HG02642 (cell line): Measurements from ENCODE around the gene LRRC74A.

Source experiments
- ATAC-seq: cut with Tn5 transposase; IDR thresholded peaks from one replicate; pipeline ENCODE4 v1.9.1; 2021; ENCODE audit warnings: mild to moderate bottlenecking; ENCODE audit not compliant: unreplicated experiment, poor library complexity

Gene LRRC74A

DNA sequence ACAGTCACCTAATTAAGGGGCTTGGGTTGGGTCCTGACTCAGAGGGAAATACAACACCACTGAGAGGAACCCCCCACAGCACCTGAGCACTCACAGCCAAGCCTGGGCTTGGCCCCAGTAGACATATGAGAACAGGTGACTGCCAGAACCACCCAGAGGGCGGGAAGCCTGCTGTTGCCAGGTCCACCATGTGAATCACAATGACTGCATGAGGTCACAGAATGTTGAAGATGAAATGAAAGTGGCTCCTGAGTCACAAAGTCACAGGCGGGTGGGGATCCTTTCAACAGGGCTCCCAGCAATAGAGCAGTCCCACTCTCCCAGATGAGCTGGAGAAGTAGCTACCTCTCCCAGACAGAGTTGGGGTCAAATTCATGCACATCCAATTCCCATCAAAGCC is at the start of gene LRRC74A:
TSS of gene LRRC74A (plus strand) at position 287 of the 400 bp plus-strand sequence. CDS start 290 bp downstream, outside the sequence.
- no peak for ATAC-seq

DNA sequence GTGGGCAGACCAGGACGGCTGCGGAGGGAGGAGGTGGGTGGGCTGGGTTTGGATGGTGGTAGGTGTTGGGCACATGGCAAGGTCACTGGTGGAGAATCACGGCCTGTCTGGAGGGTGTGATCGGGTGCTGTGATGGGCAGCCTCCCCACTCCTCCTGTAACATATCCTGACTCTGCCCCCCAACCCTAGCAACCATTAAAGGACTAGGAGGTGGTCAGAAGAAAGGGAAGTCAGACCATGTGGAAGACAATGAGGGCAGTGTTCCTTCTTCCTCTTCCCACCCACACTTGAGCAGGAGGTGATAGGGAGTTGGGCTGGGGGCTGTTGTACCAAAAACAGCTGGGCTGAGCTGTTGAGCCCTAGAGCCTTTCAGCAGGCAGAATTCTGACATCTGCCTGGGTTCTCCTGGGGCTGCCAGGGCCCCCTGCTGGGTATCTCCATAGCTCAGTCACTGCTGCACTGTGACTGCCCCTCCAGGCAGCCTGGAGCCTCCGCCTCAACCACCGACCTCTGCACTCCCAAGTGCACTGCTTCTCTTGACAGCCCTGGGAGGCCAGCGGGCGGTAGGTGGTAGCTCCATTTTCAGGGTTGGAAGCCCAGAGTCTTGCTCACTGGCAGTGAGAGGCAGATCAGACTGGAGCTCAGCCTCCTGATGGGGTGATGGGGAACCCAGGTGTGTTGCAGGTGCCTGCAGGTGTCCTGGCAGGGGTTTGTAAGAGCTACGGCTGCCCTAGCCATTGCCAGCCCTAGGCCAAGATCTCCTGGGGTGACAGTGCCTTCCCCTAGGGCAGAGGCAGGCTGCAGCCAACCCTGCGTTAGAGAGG is 49.6 kb upstream of the LRRC74A start:
- no peak for ATAC-seq

GRCh38 chr14:76777721-76778120 is 48.5 kb upstream of the LRRC74A start:
- ATAC-seq = no peak

DNA sequence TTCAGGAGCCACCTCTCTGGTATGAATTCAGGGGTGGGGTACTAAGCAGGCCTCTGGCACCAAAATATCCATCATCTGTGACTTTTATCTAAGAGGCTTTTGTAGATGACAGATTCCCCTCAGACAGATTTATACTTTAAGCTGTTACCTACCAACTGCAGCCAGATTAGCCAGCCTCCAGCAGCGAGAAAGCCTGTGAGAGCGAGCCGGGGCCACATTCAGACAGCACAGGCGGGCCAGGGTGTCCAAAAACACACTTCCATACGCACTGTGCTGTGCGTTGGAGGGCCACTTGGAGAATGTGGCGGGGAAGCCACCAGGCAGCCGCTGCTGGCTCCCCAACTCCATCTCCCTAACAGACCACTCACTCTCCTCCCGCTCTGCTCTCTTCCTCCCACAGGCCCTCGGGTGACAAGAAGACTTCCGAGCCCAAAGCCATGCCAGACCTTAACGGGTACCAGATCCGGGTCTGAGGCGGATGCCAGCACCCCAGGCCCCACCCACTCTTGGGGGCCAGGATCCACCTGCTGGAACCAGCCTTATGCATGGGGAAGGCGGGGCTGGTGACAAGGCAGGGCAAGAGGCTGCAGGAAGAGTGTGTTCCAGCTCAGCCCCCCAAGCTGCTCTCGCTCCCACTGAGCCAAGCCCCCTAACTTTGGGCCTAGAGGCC is 47.5 kb upstream of the LRRC74A start:
- ATAC-seq = no peak

- ATAC-seq = no peak
These were observed 46.8 kb upstream of the LRRC74A start for GRCh38 chr14:76779221-76780057.

DNA sequence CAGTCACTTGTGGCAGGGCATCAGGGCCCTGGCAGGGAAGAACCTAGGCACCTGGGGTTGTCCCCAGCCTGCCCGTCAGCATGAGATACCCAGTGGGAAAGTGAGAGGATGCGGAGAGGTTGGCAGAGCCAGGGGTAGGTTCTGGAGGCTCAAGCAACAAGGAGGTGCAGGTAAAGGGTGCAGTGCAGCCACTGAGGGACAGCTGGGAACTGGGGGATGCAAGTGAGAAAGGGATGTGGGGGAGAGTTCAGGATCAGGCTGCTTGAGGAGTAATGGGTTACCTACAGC is 46.2 kb upstream of the LRRC74A start:
- ATAC-seq = no peak

DNA sequence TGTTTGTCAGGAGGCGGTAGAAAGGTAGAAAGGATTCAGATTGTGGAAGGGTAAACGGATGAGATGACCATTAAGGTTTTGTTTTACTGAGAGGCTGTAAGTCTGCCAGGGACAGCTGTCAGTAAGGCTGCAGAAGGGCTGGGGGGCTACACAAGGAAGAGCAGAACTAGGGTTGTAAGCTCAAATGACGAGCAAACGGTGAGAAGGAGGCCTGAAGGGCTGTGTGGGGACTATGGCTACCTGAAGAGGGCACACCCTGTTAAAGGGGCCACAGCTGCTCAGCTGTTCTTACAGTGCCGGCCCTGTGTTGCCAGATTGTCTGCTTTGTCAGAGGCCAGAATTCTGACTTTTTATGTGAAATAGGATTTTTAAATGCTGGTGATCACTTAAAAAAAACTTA is 45.8 kb upstream of the LRRC74A start:
- no peak for ATAC-seq

GRCh38 chr14:76780875-76781647 is 45.1 kb upstream of the LRRC74A start:
- no peak for ATAC-seq

GRCh38 chr14:76781648-76782051 is 44.6 kb upstream of the LRRC74A start:
- no peak for ATAC-seq

- ATAC-seq = no peak
These were observed 43.9 kb upstream of the LRRC74A start for GRCh38 chr14:76782115-76782884.

GRCh38 chr14:76782885-76783566 is 43.2 kb upstream of the LRRC74A start:
- no peak for ATAC-seq

DNA sequence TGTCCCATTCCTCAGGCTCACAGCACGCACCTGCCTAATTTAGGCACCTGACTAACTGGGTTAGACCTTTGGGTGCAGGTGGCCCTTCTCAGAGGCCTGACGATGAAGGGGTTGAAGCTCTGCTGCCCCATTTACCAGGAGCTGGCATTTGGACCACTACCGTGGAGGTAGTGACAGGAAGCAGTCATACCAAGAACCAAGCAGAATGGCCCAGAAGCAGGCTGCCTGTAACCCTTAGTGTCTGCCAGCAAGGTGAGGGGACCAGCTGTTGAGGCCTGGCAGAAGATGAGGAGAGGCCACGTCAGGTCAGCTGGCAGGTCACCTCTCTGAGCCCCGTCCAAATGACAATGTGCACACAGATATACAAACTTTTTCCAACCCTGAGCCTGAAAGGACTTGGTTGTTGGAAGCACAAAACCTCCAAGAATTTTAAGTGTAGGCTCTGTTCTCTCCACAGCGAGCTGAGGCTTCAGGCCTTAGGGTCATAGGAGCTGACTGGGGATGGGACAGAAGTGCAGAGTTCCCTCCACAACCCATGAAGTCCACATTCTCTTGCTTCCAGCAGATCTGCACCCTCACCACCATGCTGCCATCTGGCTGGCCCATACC is 41.8 kb upstream of the LRRC74A start:
- ATAC-seq = no peak

- peak; percentile 68 for ATAC-seq
These were observed 41.3 kb upstream of the LRRC74A start for GRCh38 chr14:76784881-76785280.

- no peak for ATAC-seq
These were observed 39.6 kb upstream of the LRRC74A start for GRCh38 chr14:76786601-76787000.

DNA sequence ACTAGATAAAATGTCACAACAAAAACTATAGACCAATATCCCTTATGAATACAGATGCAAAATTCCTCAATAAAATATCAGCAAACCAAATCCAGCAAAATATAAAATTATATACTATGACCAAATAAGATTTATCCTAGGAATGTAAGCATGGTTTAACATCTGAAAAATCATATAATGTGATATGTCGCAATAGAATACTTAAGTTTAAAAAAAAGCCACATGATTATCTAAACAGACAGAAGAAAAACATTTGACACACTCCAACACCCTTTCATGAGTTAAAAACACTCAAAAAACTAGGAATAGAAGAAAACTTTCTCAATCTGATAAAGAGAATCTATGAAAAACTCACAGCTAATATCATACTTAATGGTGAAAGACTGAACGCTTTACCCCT is 33.8 kb upstream of the LRRC74A start:
- no peak for ATAC-seq

DNA sequence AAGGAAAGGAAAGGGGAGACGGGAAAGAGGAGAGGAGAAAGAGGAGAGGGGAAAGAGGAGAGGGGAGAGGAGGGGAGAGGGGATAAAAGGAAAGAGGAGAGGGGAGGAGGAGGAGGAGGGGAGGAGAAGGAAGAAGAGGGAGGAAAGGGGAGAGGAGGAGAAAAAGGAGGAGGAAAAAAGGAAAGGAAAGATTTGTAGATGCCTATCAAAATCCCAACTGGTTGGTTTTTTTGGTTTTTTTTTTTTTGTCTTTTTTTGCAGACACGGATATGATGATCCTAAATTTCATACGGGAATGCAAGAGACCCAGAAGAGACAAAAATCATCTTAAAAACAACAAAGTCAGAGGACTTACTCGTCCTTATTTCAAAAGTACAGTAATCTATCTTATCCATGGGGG is 32.9 kb upstream of the LRRC74A start:
- no peak for ATAC-seq

- ATAC-seq = no peak
These were observed 32.3 kb upstream of the LRRC74A start for GRCh38 chr14:76793956-76794355.

GRCh38 chr14:76806446-76806845 is 19.8 kb upstream of the LRRC74A start:
- ATAC-seq = no peak

DNA sequence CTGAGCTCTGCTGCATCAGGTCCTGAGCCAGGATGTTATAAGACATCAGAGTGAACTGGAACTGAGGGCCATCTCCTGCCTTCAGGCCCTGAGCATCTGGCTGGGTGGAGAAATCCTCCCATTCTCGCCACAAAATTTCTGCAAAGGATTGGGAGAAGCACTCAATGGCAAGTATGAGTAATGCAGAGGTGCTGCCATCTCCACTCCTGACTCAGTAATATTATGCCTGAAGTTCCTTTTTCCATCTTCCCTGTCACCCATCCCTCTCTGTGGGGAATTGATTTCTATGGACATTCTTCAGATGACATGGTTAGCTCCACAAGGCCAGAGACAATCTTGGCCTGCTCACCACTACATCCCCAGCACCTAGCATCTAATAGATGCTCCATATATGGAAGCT is 18.2 kb upstream of the LRRC74A start:
- no peak for ATAC-seq
